H9 (cell line): Measurements from ENCODE around the gene TMEM38A. TPM values are rescaled to one million over a fixed set of nuclear protein-coding genes. Genes with fewer than 3 reads are reported as not detected.

Experiments used
- DNase-seq: peaks from one replicate; pipeline ENCODE4 v3.0.0-alpha.2; 2017
- H2AFZ ChIP-seq: one replicate; pipeline ENCODE4 v1.6.1; 2013; ENCODE audit warnings: mild to moderate bottlenecking, low read length, control low read depth, moderate library complexity
- H2AK5ac ChIP-seq: 2 replicates; pipeline ENCODE4 v1.6.1; 2013; ENCODE audit warnings: low read length, control low read depth, mixed read lengths; ENCODE audit not compliant: insufficient read length
- H2BK120ac ChIP-seq: one replicate; pipeline ENCODE4 v1.6.1; 2013; ENCODE audit warnings: low read depth, mild to moderate bottlenecking, low read length, control low read depth, inconsistent platforms; ENCODE audit not compliant: poor library complexity, severe bottlenecking
- H2BK12ac ChIP-seq: 2 replicates; pipeline ENCODE4 v1.6.1; 2013; ENCODE audit warnings: low read length, control low read depth, mixed read lengths, low read depth; ENCODE audit not compliant: insufficient read length
- H2BK15ac ChIP-seq: 2 replicates; pipeline ENCODE4 v1.6.1; 2013; ENCODE audit warnings: low read depth, low read length, control low read depth
- H2BK20ac ChIP-seq: one replicate; pipeline ENCODE4 v1.6.1; 2013; ENCODE audit warnings: low read depth, mild to moderate bottlenecking, low read length, control low read depth, inconsistent platforms; ENCODE audit not compliant: poor library complexity, severe bottlenecking
- H2BK5ac ChIP-seq: 2 replicates; pipeline ENCODE4 v1.6.1; 2013; ENCODE audit warnings: low read length, control low read depth, mixed read lengths; ENCODE audit not compliant: insufficient read length
- H3K14ac ChIP-seq: 2 replicates; pipeline ENCODE4 v1.6.1; 2013; ENCODE audit warnings: low read length, control low read depth; ENCODE audit not compliant: insufficient read depth
- H3K18ac ChIP-seq: 2 replicates; pipeline ENCODE4 v1.6.1; 2013; ENCODE audit warnings: low read depth, mild to moderate bottlenecking, mixed read lengths, low read length, control low read depth; ENCODE audit not compliant: insufficient read length
- H3K23ac ChIP-seq: 2 replicates; pipeline ENCODE4 v1.6.1; 2013; ENCODE audit warnings: low read length, control low read depth, mixed read lengths, low read depth; ENCODE audit not compliant: insufficient read length
- H3K23me2 ChIP-seq: 2 replicates; pipeline ENCODE4 v1.6.1; 2013; ENCODE audit warnings: low read depth, mild to moderate bottlenecking, mixed read lengths, low read length, control low read depth; ENCODE audit not compliant: insufficient read length, poor library complexity, severe bottlenecking
- H3K27ac ChIP-seq: 2 replicates; pipeline ENCODE4 v1.5.1; 2013; ENCODE audit warnings: low read length, control low read depth, mixed read lengths, low read depth; ENCODE audit not compliant: insufficient read length
- H3K27me3 ChIP-seq: 2 replicates; pipeline ENCODE4 v1.6.1; 2013; ENCODE audit warnings: low read length, control low read depth, inconsistent platforms; ENCODE audit not compliant: insufficient read depth
- H3K4ac ChIP-seq: 2 replicates; pipeline ENCODE4 v1.6.1; 2013; ENCODE audit warnings: low read depth, mild to moderate bottlenecking, control low read depth, inconsistent platforms, low read length, moderate library complexity
- H3K4me1 ChIP-seq: 2 replicates; pipeline ENCODE4 v1.6.1; 2013; ENCODE audit warnings: low read length, control low read depth, inconsistent platforms; ENCODE audit not compliant: insufficient read depth
- H3K4me2 ChIP-seq: 2 replicates; pipeline ENCODE4 v1.6.1; 2013; ENCODE audit warnings: low read length, control low read depth, mixed read lengths; ENCODE audit not compliant: insufficient read length, insufficient read depth
- H3K56ac ChIP-seq: 2 replicates; pipeline ENCODE4 v1.6.1; 2013; ENCODE audit warnings: low read depth, mild to moderate bottlenecking, mixed read lengths, low read length, control low read depth; ENCODE audit not compliant: insufficient read length
- H3K79me1 ChIP-seq: 2 replicates; pipeline ENCODE4 v1.6.1; 2013; ENCODE audit warnings: low read depth, mild to moderate bottlenecking, moderate library complexity, low read length, control low read depth, inconsistent platforms; ENCODE audit not compliant: insufficient read depth, poor library complexity, severe bottlenecking
- H3K79me2 ChIP-seq: 2 replicates; pipeline ENCODE4 v1.6.1; 2013; ENCODE audit warnings: low read length, control low read depth, inconsistent platforms; ENCODE audit not compliant: insufficient read depth
- H3K9ac ChIP-seq: 2 replicates; pipeline ENCODE4 v1.6.1; 2013; ENCODE audit warnings: low read length, control low read depth, mixed read lengths; ENCODE audit not compliant: insufficient read length; ENCODE audit errors: extremely low read depth
- H3K9me3 ChIP-seq: one replicate; pipeline ENCODE4 v1.6.1; 2013; ENCODE audit warnings: low read depth, low read length, inconsistent platforms; ENCODE audit not compliant: control insufficient read depth
- H3T11ph ChIP-seq: one replicate; pipeline ENCODE4 v1.6.1; 2013; ENCODE audit warnings: mild to moderate bottlenecking, low read length, control low read depth, inconsistent platforms
- H4K20me1 ChIP-seq: one replicate; pipeline ENCODE4 v1.6.1; 2013; ENCODE audit not compliant: control insufficient read depth, insufficient read length, insufficient read depth
- H4K5ac ChIP-seq: 2 replicates; pipeline ENCODE4 v1.6.1; 2013; ENCODE audit warnings: low read depth, mild to moderate bottlenecking, mixed read lengths, low read length, control low read depth; ENCODE audit not compliant: insufficient read length
- H4K8ac ChIP-seq: replicated peaks from 2 replicates; pipeline ENCODE4 v1.6.1; 2013; ENCODE audit warnings: low read length, control low read depth, mixed read lengths, low read depth; ENCODE audit not compliant: insufficient read length
- H4K91ac ChIP-seq: 2 replicates; pipeline ENCODE4 v1.6.1; 2013; ENCODE audit warnings: low read depth, mild to moderate bottlenecking, moderate library complexity, mixed read lengths, low read length, control low read depth; ENCODE audit not compliant: insufficient read length
- H3K27ac Mint-ChIP-seq, 3 experiments: 2 replicates in 2 of 3; 3 replicates in 1 of 3; pipeline ENCODE4 v1.8.0; 2020 to 2021; ENCODE audit warnings: mixed read lengths in 3 of 3, mild to moderate bottlenecking in 1 of 3, moderate library complexity in 1 of 3
- H3K27me3 Mint-ChIP-seq: 2 replicates; pipeline ENCODE4 v1.8.0; 2021; ENCODE audit warnings: low read depth, mild to moderate bottlenecking, moderate library complexity, mixed read lengths
- H3K36me3 Mint-ChIP-seq, 3 experiments: 2 replicates in 2 of 3; 3 replicates in 1 of 3; pipeline ENCODE4 v1.8.0; 2020 to 2021; ENCODE audit warnings: low read depth in 3 of 3, mixed read lengths in 3 of 3; ENCODE audit not compliant: insufficient read depth in 1 of 3
- H3K4me1 Mint-ChIP-seq, 2 experiments: 2 replicates each; pipeline ENCODE4 v1.8.0; 2020; ENCODE audit warnings: mixed read lengths in 2 of 2
- H3K4me3 Mint-ChIP-seq, 2 experiments: 2 replicates in 1 of 2; 3 replicates in 1 of 2; pipeline ENCODE4 v1.8.0; 2020 to 2021; ENCODE audit warnings: mild to moderate bottlenecking in 2 of 2, mixed read lengths in 2 of 2, moderate library complexity in 1 of 2
- H3K9me3 Mint-ChIP-seq, 2 experiments: 2 replicates in 1 of 2; 3 replicates in 1 of 2; pipeline ENCODE4 v1.8.0; 2020; ENCODE audit warnings: mild to moderate bottlenecking in 2 of 2, mixed read lengths in 2 of 2, moderate library complexity in 1 of 2
- WGBS: extraction: QIAGEN DNeasy Blood & Tissue Kit; methylation state at CpG from one replicate; pipeline ENCODE4 v1.1.7; 2013; ENCODE audit warnings: missing lambda C conversion rate, low lambda C conversion rate, mixed read lengths; ENCODE audit not compliant: insufficient read length; ENCODE audit errors: extremely low coverage; 5-methylcytosine and 5-hydroxymethylcytosine counted together
- total RNA-seq: library from RNA; stranded (reverse); gene quantifications from 2 replicates; pipeline ENCODE4 v1.2.1, GENCODE V29; 2021
- TF ChIP-seq, protein P1 (sequence below): fragments of 200-600 bp; sonication (generic); conservative IDR thresholded peaks from 3 replicates; pipeline ENCODE4 v1.8.0; 2021; ENCODE audit warnings: antibody characterized with exemption, mild to moderate bottlenecking

Gene TMEM38A
- total RNA-seq, 1 experiment from 2014 or later, result 7.4 TPM

DNA sequence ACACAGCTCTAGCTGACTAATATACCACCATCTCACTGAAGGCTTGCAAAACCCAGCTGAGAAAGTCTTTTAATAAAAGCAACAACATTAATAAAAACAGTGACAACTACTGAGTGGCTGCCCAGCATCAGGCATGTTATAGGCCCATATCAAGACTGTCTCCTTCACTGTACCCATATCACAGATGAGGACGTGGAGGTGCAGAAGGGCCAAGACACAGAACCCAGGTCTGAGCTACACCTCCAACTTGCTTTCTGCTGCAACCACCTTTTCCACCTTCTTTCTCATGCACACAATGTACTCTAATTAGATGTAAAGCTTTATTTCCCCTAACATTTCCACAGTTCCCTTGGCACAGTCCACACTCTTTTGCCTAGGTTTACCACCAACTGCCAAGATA lies 22.3 kb upstream of the TMEM38A start:
- no peaks in the 10 kb centered on the region for H3K27me3 Mint-ChIP-seq
- H3K56ac ChIP-seq, result no peak overlapping the region
- no peak overlapping the region for H3K23ac ChIP-seq
- DNase-seq, result no peak
- H3K9ac ChIP-seq, result no peak overlapping the region
- H3K27me3 ChIP-seq, result no peaks in the 10 kb centered on the region
- no peak overlapping the region for H3K14ac ChIP-seq
- H3K18ac ChIP-seq, result no peak overlapping the region
- no peak overlapping the region for H2BK20ac ChIP-seq
- peaks cover 13% of the 10 kb centered on the region for H3K79me1 ChIP-seq
- no peaks in the 10 kb centered on the region for H3K9me3 Mint-ChIP-seq
- H2AK5ac ChIP-seq, result no peak overlapping the region
- no peak overlapping the region for H2AFZ ChIP-seq
- peak overlapping the region in 2 of 3 experiments; percentile 15 to 55; a peak in 2 of 7 replicates for H3K27ac Mint-ChIP-seq
- no peak overlapping the region for H2BK12ac ChIP-seq
- H3K4me2 ChIP-seq, result no peak overlapping the region
- peaks cover under 1% of the 10 kb centered on the region; the same call in 1 of the 2 replicates for H3K79me2 ChIP-seq
- H2BK120ac ChIP-seq, result no peak overlapping the region
- WGBS, result no CpG with 5 or more reads among the region's 1 CpG
- H3K4me1 ChIP-seq, result no peaks in the 10 kb centered on the region
- H4K5ac ChIP-seq, result no peak overlapping the region
- no peak overlapping the region for H3K4ac ChIP-seq
- no peaks in the 10 kb centered on the region for H4K20me1 ChIP-seq
- TF ChIP-seq, protein P1, sequence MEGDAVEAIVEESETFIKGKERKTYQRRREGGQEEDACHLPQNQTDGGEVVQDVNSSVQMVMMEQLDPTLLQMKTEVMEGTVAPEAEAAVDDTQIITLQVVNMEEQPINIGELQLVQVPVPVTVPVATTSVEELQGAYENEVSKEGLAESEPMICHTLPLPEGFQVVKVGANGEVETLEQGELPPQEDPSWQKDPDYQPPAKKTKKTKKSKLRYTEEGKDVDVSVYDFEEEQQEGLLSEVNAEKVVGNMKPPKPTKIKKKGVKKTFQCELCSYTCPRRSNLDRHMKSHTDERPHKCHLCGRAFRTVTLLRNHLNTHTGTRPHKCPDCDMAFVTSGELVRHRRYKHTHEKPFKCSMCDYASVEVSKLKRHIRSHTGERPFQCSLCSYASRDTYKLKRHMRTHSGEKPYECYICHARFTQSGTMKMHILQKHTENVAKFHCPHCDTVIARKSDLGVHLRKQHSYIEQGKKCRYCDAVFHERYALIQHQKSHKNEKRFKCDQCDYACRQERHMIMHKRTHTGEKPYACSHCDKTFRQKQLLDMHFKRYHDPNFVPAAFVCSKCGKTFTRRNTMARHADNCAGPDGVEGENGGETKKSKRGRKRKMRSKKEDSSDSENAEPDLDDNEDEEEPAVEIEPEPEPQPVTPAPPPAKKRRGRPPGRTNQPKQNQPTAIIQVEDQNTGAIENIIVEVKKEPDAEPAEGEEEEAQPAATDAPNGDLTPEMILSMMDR, result no peak
- H3K4me1 Mint-ChIP-seq, result no peaks in the 10 kb centered on the region
- peaks cover 23 to 63% (median 39%) of the 10 kb centered on the region in 3 experiments for H3K36me3 Mint-ChIP-seq
- no peak overlapping the region for H3K27ac ChIP-seq
- no peak overlapping the region for H3T11ph ChIP-seq
- no peaks in the 10 kb centered on the region for H3K9me3 ChIP-seq
- no peak overlapping the region for H2BK15ac ChIP-seq
- H3K23me2 ChIP-seq, result no peaks in the 10 kb centered on the region
- no peak overlapping the region for H2BK5ac ChIP-seq
- no peak overlapping the region for H4K8ac ChIP-seq
- H4K91ac ChIP-seq, result no peak overlapping the region
- no peak overlapping the region for H3K4me3 Mint-ChIP-seq
